Trophoblast cell (in vitro differentiated cells and primary cell): ENCODE data around the gene IRF2BP1.

Source experiments
- DNase-seq, 2 donors: peaks; one replicate each; pipeline ENCODE4 v3.0.0-alpha.2; 2016
- H2AFZ ChIP-seq: 2 replicates; pipeline ENCODE4 v1.6.1; 2013; ENCODE audit warnings: low read length, moderate library complexity, mild to moderate bottlenecking; ENCODE audit not compliant: insufficient read depth, poor library complexity
- H2AK5ac ChIP-seq: 2 replicates; pipeline ENCODE4 v1.6.1; 2013; ENCODE audit warnings: mild to moderate bottlenecking, low read length
- H2BK120ac ChIP-seq: 2 replicates; pipeline ENCODE4 v1.6.1; 2013; ENCODE audit warnings: low read length, mild to moderate bottlenecking, moderate library complexity; ENCODE audit not compliant: insufficient read depth, poor library complexity
- H2BK12ac ChIP-seq: 2 replicates; pipeline ENCODE4 v1.6.1; 2013; ENCODE audit warnings: mild to moderate bottlenecking, low read length, moderate library complexity
- H2BK5ac ChIP-seq: 2 replicates; pipeline ENCODE4 v1.6.1; 2013; ENCODE audit warnings: low read length, low read depth, moderate library complexity, mild to moderate bottlenecking; ENCODE audit not compliant: poor library complexity
- H3K14ac ChIP-seq: 2 replicates; pipeline ENCODE4 v1.6.1; 2013; ENCODE audit warnings: mild to moderate bottlenecking, low read length
- H3K18ac ChIP-seq: 2 replicates; pipeline ENCODE4 v1.6.1; 2013; ENCODE audit warnings: mild to moderate bottlenecking, low read length
- H3K23ac ChIP-seq: 2 replicates; pipeline ENCODE4 v1.6.1; 2013; ENCODE audit warnings: low read length
- H3K27ac ChIP-seq: 2 replicates; pipeline ENCODE4 v1.5.1; 2013; ENCODE audit warnings: low read depth, mild to moderate bottlenecking, inconsistent platforms, low read length, moderate library complexity
- H3K27me3 ChIP-seq: 2 replicates; pipeline ENCODE4 v1.6.1; 2013; ENCODE audit warnings: inconsistent platforms, mild to moderate bottlenecking, low read length, moderate library complexity; ENCODE audit not compliant: insufficient read depth
- H3K36me3 ChIP-seq, 2 experiments: 1 replicate in 1 of 2; 2 replicates in 1 of 2; pipeline ENCODE4 v1.6.1; 2013; ENCODE audit warnings: low read length in 2 of 2, mild to moderate bottlenecking in 2 of 2, moderate library complexity in 1 of 2; ENCODE audit not compliant: insufficient read depth in 2 of 2, control insufficient read depth in 1 of 2
- H3K4ac ChIP-seq: 2 replicates; pipeline ENCODE4 v1.6.1; 2013; ENCODE audit warnings: low read depth, mild to moderate bottlenecking, low read length, moderate library complexity
- H3K4me1 ChIP-seq, 2 experiments: 1 replicate in 1 of 2; 2 replicates in 1 of 2; pipeline ENCODE4 v1.6.1; 2013; ENCODE audit warnings: low read length in 2 of 2, mild to moderate bottlenecking in 2 of 2, moderate library complexity in 1 of 2; ENCODE audit not compliant: insufficient read depth in 2 of 2, control insufficient read depth in 1 of 2
- H3K4me2 ChIP-seq: 2 replicates; pipeline ENCODE4 v1.6.1; 2013; ENCODE audit warnings: inconsistent platforms, mild to moderate bottlenecking, low read length, moderate library complexity
- H3K4me3 ChIP-seq: 2 replicates; pipeline ENCODE4 v1.5.1; 2013; ENCODE audit warnings: mild to moderate bottlenecking, low read depth, low read length, inconsistent platforms
- H3K79me1 ChIP-seq: one replicate; pipeline ENCODE4 v1.6.1; 2013; ENCODE audit warnings: low read length
- H3K79me2 ChIP-seq: 2 replicates; pipeline ENCODE4 v1.6.1; 2013; ENCODE audit warnings: low read length, mild to moderate bottlenecking; ENCODE audit not compliant: control insufficient read depth, insufficient read depth, poor library complexity
- H3K9ac ChIP-seq: 2 replicates; pipeline ENCODE4 v1.6.1; 2013; ENCODE audit warnings: mild to moderate bottlenecking, low read length
- H3K9me3 ChIP-seq: 2 replicates; pipeline ENCODE4 v1.6.1; 2013; ENCODE audit warnings: low read depth, mild to moderate bottlenecking, control low read depth, inconsistent platforms, low read length; ENCODE audit not compliant: insufficient read depth
- H4K12ac ChIP-seq: 2 replicates; pipeline ENCODE4 v1.6.1; 2013; ENCODE audit warnings: low read depth, mild to moderate bottlenecking, low read length, moderate library complexity
- H4K8ac ChIP-seq: 2 replicates; pipeline ENCODE4 v1.6.1; 2013; ENCODE audit warnings: low read depth, mild to moderate bottlenecking, low read length, moderate library complexity
- H4K91ac ChIP-seq: one replicate; pipeline ENCODE4 v1.6.1; 2013; ENCODE audit warnings: low read depth, mild to moderate bottlenecking, low read length, moderate library complexity
- WGBS: extraction: QIAGEN DNeasy Blood & Tissue Kit; methylation state at CpG from one replicate; pipeline ENCODE4 v1.1.7; 2013; ENCODE audit warnings: missing lambda C conversion rate; ENCODE audit not compliant: insufficient read length, insufficient coverage; ENCODE audit errors: extremely low coverage; 5-methylcytosine and 5-hydroxymethylcytosine counted together

IRF2BP1 gene

GRCh38 chr19:45889210-45889885 is 3.4 kb upstream of the IRF2BP1 start:
- Histone ChIP-seq H3K4me3 (no peak overlapping the region), H2BK12ac (no peak overlapping the region), H3K79me2 (peaks cover 3% of the 10 kb centered on the region), H3K4me1 (peaks cover 5 to 6% of the 10 kb centered on the region in 2 experiments), H3K9ac (no peak overlapping the region), H3K18ac (no peak overlapping the region), H3K36me3 (peaks cover 14 to 20% of the 10 kb centered on the region in 2 experiments), H2BK5ac (no peak overlapping the region), H3K79me1 (peaks cover 16% of the 10 kb centered on the region), H3K4me2 (no peak overlapping the region), H4K8ac (no peak overlapping the region), H3K27me3 (no peaks in the 10 kb centered on the region), H2BK120ac (no peak overlapping the region), H2AFZ (no peak overlapping the region), H4K91ac (no peak overlapping the region), H3K27ac (no peak overlapping the region), H3K14ac (no peak overlapping the region), H3K9me3 (peaks cover 3% of the 10 kb centered on the region), H2AK5ac (no peak overlapping the region), H4K12ac (no peak overlapping the region), H3K4ac (no peak overlapping the region), H3K23ac (no peak overlapping the region)
- WGBS: no CpG with 5 or more reads among the region's 6 CpGs
- no peak for DNase-seq

- Histone ChIP-seq H3K4ac (peak overlapping the region; percentile 42), H3K27me3 (no peaks in the 10 kb centered on the region), H2BK5ac (no peak overlapping the region), H3K9ac (peak overlapping the region; percentile 79), H3K79me1 (peaks cover 19% of the 10 kb centered on the region), H3K36me3 (peaks cover 21 to 26% of the 10 kb centered on the region in 2 experiments), H2AFZ (no peak overlapping the region), H3K4me2 (peak overlapping the region; percentile 92), H3K9me3 (peaks cover 3% of the 10 kb centered on the region), H3K79me2 (peaks cover 3% of the 10 kb centered on the region), H3K14ac (peak overlapping the region; percentile 38), H2BK120ac (peak overlapping the region; percentile 70), H2AK5ac (peak overlapping the region; percentile 3), H3K18ac (no peak overlapping the region), H3K23ac (no peak overlapping the region), H4K12ac (peak overlapping the region; percentile 87), H4K8ac (peak overlapping the region; percentile 88), H3K27ac (peak overlapping the region; percentile 80), H3K4me3 (peak overlapping the region; percentile 65), H3K4me1 (peaks cover 12 to 18% of the 10 kb centered on the region in 2 experiments), H4K91ac (peak overlapping the region; percentile 78), H2BK12ac (no peak overlapping the region)
- DNase-seq: peak in 1 of 2 donors; percentile 46
- WGBS: no CpG with 5 or more reads among the region's 10 CpGs
These were observed 1.3 kb upstream of the IRF2BP1 start for GRCh38 chr19:45887200-45887710.

GRCh38 chr19:45886427-45887199 is 672 bp upstream of the IRF2BP1 start:
- Histone ChIP-seq H3K18ac (peak overlapping the region; percentile 48), H3K27me3 (no peaks in the 10 kb centered on the region)
- WGBS: no CpG with 5 or more reads among the region's 32 CpGs

GRCh38 chr19:45884682-45885555 is 1.0 kb downstream of the IRF2BP1 start:
- Histone ChIP-seq H3K79me2 (peaks cover 3% of the 10 kb centered on the region), H3K4ac (peak overlapping the region; percentile 41), H2AFZ (peak overlapping the region; percentile 35), H3K36me3 (peaks cover 13 to 14% of the 10 kb centered on the region in 2 experiments), H3K9ac (peak overlapping the region; percentile 83), H4K8ac (no peak overlapping the region), H3K4me2 (peak overlapping the region; percentile 92), H3K79me1 (peaks cover 21% of the 10 kb centered on the region), H2BK120ac (no peak overlapping the region), H3K14ac (peak overlapping the region; percentile 21), H4K12ac (no peak overlapping the region), H3K27ac (peak overlapping the region; percentile 80), H2BK12ac (no peak overlapping the region), H3K23ac (no peak overlapping the region), H2BK5ac (no peak overlapping the region), H3K4me1 (peaks cover 15 to 21% of the 10 kb centered on the region in 2 experiments), H3K4me3 (peak overlapping the region; percentile 98), H3K9me3 (peaks cover 5% of the 10 kb centered on the region), H2AK5ac (no peak overlapping the region), H3K27me3 (no peaks in the 10 kb centered on the region), H4K91ac (peak overlapping the region; percentile 30), H3K18ac (peak overlapping the region; percentile 36)
- WGBS: no CpG with 5 or more reads among the region's 72 CpGs
- DNase-seq: peak in 1 of 2 donors; percentile 43

More at GRCh38 chr19:45886427-45887199, 672 bp upstream of the IRF2BP1 start:
- peak overlapping the region; percentile 70 for H2BK120ac ChIP-seq
- H3K4me2 ChIP-seq: peak overlapping the region; percentile 92
- no peak overlapping the region for H2BK12ac ChIP-seq
- H2BK5ac ChIP-seq: peak overlapping the region; percentile 67
- H4K12ac ChIP-seq: peak overlapping the region; percentile 87
- H3K79me2 ChIP-seq: peaks cover 3% of the 10 kb centered on the region
- peak overlapping the region; percentile 42 for H3K4ac ChIP-seq
- H3K27ac ChIP-seq: peak overlapping the region; percentile 80
- H3K14ac ChIP-seq: peak overlapping the region; percentile 48
- peak overlapping the region; percentile 78 for H4K91ac ChIP-seq
- H2AFZ ChIP-seq: peak overlapping the region; percentile 42
- peaks cover 15 to 21% of the 10 kb centered on the region in 2 experiments for H3K4me1 ChIP-seq
- peaks cover 21 to 25% of the 10 kb centered on the region in 2 experiments for H3K36me3 ChIP-seq
- H3K4me3 ChIP-seq: peak overlapping the region; percentile 98
- DNase-seq: peak; percentile 91 to 95
- H2AK5ac ChIP-seq: peak overlapping the region; percentile 3
- H4K8ac ChIP-seq: peak overlapping the region; percentile 88
- no peak overlapping the region for H3K23ac ChIP-seq
- peaks cover 3% of the 10 kb centered on the region for H3K9me3 ChIP-seq
- H3K79me1 ChIP-seq: peaks cover 21% of the 10 kb centered on the region
- peak overlapping the region; percentile 79 for H3K9ac ChIP-seq
